Naive thymus-derived CD4-positive, alpha-beta T cell (primary cell): ENCODE measurements around the gene CD74. TPM values are rescaled to one million over a fixed set of nuclear protein-coding genes. Genes with fewer than 3 reads are reported as not detected.
A peak's percentile ranks its signal among the peaks of the same experiment; 100 is the strongest.
"Not testable (repeated sequence)": the region's sequence is repeated elsewhere in the genome, so short reads cannot be mapped to it uniquely, and the experiment has no call there.

Source experiments
- ATAC-seq: fragments of 150-1000 bp; cut with Tn5 transposase; 2 replicates; pipeline ENCODE4 v1.10.0; 2021; ENCODE audit warnings: mild to moderate bottlenecking, moderate library complexity
- CTCF ChIA-PET: fragments of 350-600 bp; sonication (Branson Sonifier 250); formaldehyde crosslinking; loops from one replicate; lab custom pipeline; 2021; ENCODE audit warnings: antibody characterized with exemption; lab: Charles Lee
- POLR2A ChIA-PET: fragments of 350-600 bp; sonication (Branson Sonifier 250); formaldehyde crosslinking; loops from one replicate; lab custom pipeline; 2021; ENCODE audit warnings: antibody characterized with exemption, inconsistent platforms; lab: Charles Lee
- DNase-seq, 9 donors: peaks; one replicate each; pipeline versions ENCODE4 v3.0.0 to v3.0.0-alpha.2; 2020 to 2022; ENCODE audit warnings: mixed read lengths in 1 of 9
- H3K27ac ChIP-seq: one replicate; pipeline ENCODE4 v1.7.0; 2013; ENCODE audit warnings: mild to moderate bottlenecking, low read depth, low read length, moderate library complexity
- H3K27me3 ChIP-seq, 2 donors: one replicate each; pipeline ENCODE4 v1.7.0; 2013; ENCODE audit warnings: low read length in 2 of 2, mild to moderate bottlenecking in 2 of 2, moderate library complexity in 2 of 2; ENCODE audit not compliant: control insufficient read depth in 2 of 2, insufficient read depth in 2 of 2
- H3K36me3 ChIP-seq, 3 experiments: 1 replicate in 2 of 3; 2 replicates in 1 of 3; pipeline ENCODE4 v1.7.0; 2013; ENCODE audit warnings: low read length in 3 of 3, mild to moderate bottlenecking in 3 of 3, moderate library complexity in 1 of 3; ENCODE audit not compliant: insufficient read depth in 3 of 3, control insufficient read depth in 2 of 3
- H3K4me1 ChIP-seq, 2 donors: one replicate each; pipeline ENCODE4 v1.7.0; 2013; ENCODE audit warnings: low read length in 2 of 2, mild to moderate bottlenecking in 2 of 2, moderate library complexity in 1 of 2; ENCODE audit not compliant: control insufficient read depth in 2 of 2, insufficient read depth in 2 of 2
- H3K4me3 ChIP-seq: 2 replicates; pipeline ENCODE4 v1.7.0; 2013; ENCODE audit warnings: mild to moderate bottlenecking, low read length
- H3K9me3 ChIP-seq, 3 experiments: 1 replicate in 2 of 3; 2 replicates in 1 of 3; pipeline ENCODE4 v1.7.0; 2013; ENCODE audit warnings: low read length in 3 of 3; ENCODE audit not compliant: control insufficient read depth in 2 of 3
- H3K27ac Mint-ChIP-seq, 9 donors: one replicate each; pipeline ENCODE4 v1.8.0; 2020 to 2022; ENCODE audit warnings: mixed read lengths in 9 of 9, mild to moderate bottlenecking in 8 of 9, moderate library complexity in 5 of 9, inconsistent platforms in 2 of 9
- H3K27me3 Mint-ChIP-seq, 5 donors: one replicate each; pipeline ENCODE4 v1.8.0; 2021 to 2022; ENCODE audit warnings: mixed read lengths in 5 of 5, mild to moderate bottlenecking in 1 of 5
- H3K36me3 Mint-ChIP-seq, 5 donors: one replicate each; pipeline ENCODE4 v1.8.0; 2020 to 2022; ENCODE audit warnings: mixed read lengths in 5 of 5, mild to moderate bottlenecking in 3 of 5, inconsistent platforms in 1 of 5
- H3K4me1 Mint-ChIP-seq, 7 donors: one replicate each; pipeline ENCODE4 v1.8.0; 2020 to 2022; ENCODE audit warnings: mixed read lengths in 7 of 7, mild to moderate bottlenecking in 3 of 7, inconsistent platforms in 1 of 7
- H3K4me3 Mint-ChIP-seq, 10 donors: one replicate each; pipeline ENCODE4 v1.8.0; 2020 to 2022; ENCODE audit warnings: mild to moderate bottlenecking in 10 of 10, mixed read lengths in 10 of 10, moderate library complexity in 6 of 10, inconsistent platforms in 2 of 10
- H3K9me3 Mint-ChIP-seq, 11 donors: one replicate each; pipeline ENCODE4 v1.8.0; 2020 to 2022; ENCODE audit warnings: mixed read lengths in 11 of 11, mild to moderate bottlenecking in 4 of 11, inconsistent platforms in 1 of 11, moderate library complexity in 1 of 11
- intact Hi-C, 2 donors: fragments of 100-400 bp; cut with micrococcal nuclease; formaldehyde crosslinking; loops; one replicate each; pipeline ENCODE4 v1.15.1; 2023
- polyA plus RNA-seq, 2 donors: library from polyadenylated mRNA; unstranded; fragments of 300-500 nt; fragmentation: Illumina TruSeq; gene quantifications; one replicate each; pipeline ENCODE4 v1.2.3, GENCODE V29; 2021
- total RNA-seq, 6 experiments: library from RNA in 5 of 6; stranded (reverse) in 5 of 6; gene quantifications; 1 replicate in 5 of 6; 2 replicates in 1 of 6; pipeline ENCODE4 v1.2.3 and lab custom pipeline; 2021 to 2026

CD74 gene
- total and polyA plus RNA-seq, 7 experiments from 2014 or later, result 153 to 1,948 (median 413) TPM

- no peak for ATAC-seq
- no peak overlapping the region for H3K4me3 ChIP-seq
- POLR2A ChIA-PET, result no interaction called here
- Mint-ChIP-seq H3K27me3 (peaks cover 0 to 9% (median 0%) of the 10 kb centered on the region in 5 donors), H3K36me3 (no peaks in the 10 kb centered on the region), H3K4me3 (no peak overlapping the region), H3K27ac (peak overlapping the region in 1 of 9 donors; percentile 51), H3K4me1 (peaks cover 0 to 9% (median 0%) of the 10 kb centered on the region in 7 donors), H3K9me3 (no peaks in the 10 kb centered on the region)
- no peaks in the 10 kb centered on the region for H3K9me3 ChIP-seq
- CTCF ChIA-PET, result no interaction called here
- no peak for DNase-seq
- intact Hi-C loops, result no loop called here
- H3K36me3 ChIP-seq, result no peaks in the 10 kb centered on the region
- H3K27ac ChIP-seq, result no peak overlapping the region
- no peaks in the 10 kb centered on the region for H3K27me3 ChIP-seq
- no peaks in the 10 kb centered on the region for H3K4me1 ChIP-seq
Measured at GRCh38 chr5:150422075-150422474, 9.4 kb upstream of the CD74 start.

GRCh38 chr5:150419630-150420270 is 7.0 kb upstream of the CD74 start:
- Histone ChIP-seq H3K4me3 (no peak overlapping the region), H3K36me3 (no peaks in the 10 kb centered on the region), H3K27me3 (no peaks in the 10 kb centered on the region), H3K9me3 (no peaks in the 10 kb centered on the region), H3K27ac (no peak overlapping the region), H3K4me1 (no peaks in the 10 kb centered on the region)
- ATAC-seq (peak; percentile 65), DNase-seq (no peak)
- intact Hi-C loops, result no loop called here
- Mint-ChIP-seq H3K9me3 (no peaks in the 10 kb centered on the region), H3K27ac (peak overlapping the region in 4 of 9 donors; percentile 39 to 54 (median 40)), H3K36me3 (peaks cover 0 to 3% (median 0%) of the 10 kb centered on the region in 5 donors), H3K4me3 (no peak overlapping the region), H3K27me3 (peaks cover 0 to 11% (median 0%) of the 10 kb centered on the region in 5 donors), H3K4me1 (peaks cover 0 to 13% (median 0%) of the 10 kb centered on the region in 7 donors)
- POLR2A ChIA-PET, result no interaction called here
- CTCF ChIA-PET, result interaction anchor here (0.8 kb wide), 1 partner anchor 16 kb away, joined by 5 read pairs; no protein-coding TSS in a partner anchor

- ATAC-seq, H3K36me3 ChIP-seq, H3K27me3 ChIP-seq, H3K27me3 Mint-ChIP-seq, H3K9me3 Mint-ChIP-seq, DNase-seq, H3K4me3 ChIP-seq, H3K9me3 ChIP-seq: not testable (repeated sequence)
- peaks cover 0 to 16% (median 0%) of the 10 kb centered on the region in 5 donors for H3K36me3 Mint-ChIP-seq
- intact Hi-C loops, result loop anchor here (2.0 to 5.0 kb wide), 11 partner anchors 287 to 1358 kb away; partner anchors contain the start of genes G3BP1 (in 2 of the 2), PCYOX1L (in 2 of the 2), CSNK1A1 (in 1 of the 2) and DCTN4 (in 1 of the 2)
- H3K4me3 Mint-ChIP-seq, result peak overlapping the region in 1 of 10 donors; percentile 100
- POLR2A ChIA-PET, result interaction anchor here (0.8 to 2.4 kb wide), 3 partner anchors 22 to 736 kb away, joined by 3 to 29 read pairs (median 7); partner anchors contain the start of gene RPS14
- peaks cover 14 to 43% (median 34%) of the 10 kb centered on the region in 7 donors for H3K4me1 Mint-ChIP-seq
- peaks cover 24 to 32% of the 10 kb centered on the region in 2 donors for H3K4me1 ChIP-seq
- peak overlapping the region; percentile 98 for H3K27ac ChIP-seq
- CTCF ChIA-PET, result interaction anchor here (0.6 to 1.4 kb wide), 3 partner anchors 21 to 765 kb away, joined by 3 to 4 read pairs (median 3); no protein-coding TSS in a partner anchor
- H3K27ac Mint-ChIP-seq, result peak overlapping the region; percentile 96 to 100 (median 100)
Measured at GRCh38 chr5:150413902-150414790, 1.4 kb upstream of the CD74 start.

- DNase-seq (no peak), ATAC-seq (peak; percentile 46)
- Histone ChIP-seq H3K4me1 (peaks cover 29 to 32% of the 10 kb centered on the region in 2 donors), H3K9me3 (no peaks in the 10 kb centered on the region), H3K27ac (peak overlapping the region; percentile 98), H3K4me3 (peak overlapping the region; percentile 83), H3K36me3 (no peaks in the 10 kb centered on the region), H3K27me3 (no peaks in the 10 kb centered on the region)
- Mint-ChIP-seq H3K4me3 (peak overlapping the region; percentile 91 to 100 (median 98)), H3K27ac (peak overlapping the region; percentile 96 to 100 (median 100)), H3K36me3 (peaks cover 0 to 20% (median 0%) of the 10 kb centered on the region in 5 donors), H3K27me3 (peaks cover 0 to 2% (median 0%) of the 10 kb centered on the region in 5 donors), H3K4me1 (peaks cover 21 to 49% (median 38%) of the 10 kb centered on the region in 7 donors), H3K9me3 (no peaks in the 10 kb centered on the region)
- POLR2A ChIA-PET, result interaction anchor here (0.6 to 2.4 kb wide), 13 partner anchors 9 to 755 kb away, joined by 3 to 29 read pairs (median 4); partner anchors contain the start of genes RPS14 and SMIM3
- intact Hi-C loops, result loop anchor here (2.0 to 5.0 kb wide), 11 partner anchors 287 to 1359 kb away; partner anchors contain the start of genes G3BP1 (in 2 of the 2), PCYOX1L (in 2 of the 2), CSNK1A1 (in 1 of the 2) and DCTN4 (in 1 of the 2)
- CTCF ChIA-PET, result interaction anchor here (0.9 to 3.1 kb wide), 3 partner anchors 16 to 33 kb away, joined by 3 to 17 read pairs (median 4); no protein-coding TSS in a partner anchor
Measured at GRCh38 chr5:150413176-150413901, 629 bp upstream of the CD74 start.

- ATAC-seq, result no peak
Measured at GRCh38 chr5:150411245-150411979, 1.3 kb downstream of the CD74 start.

More at GRCh38 chr5:150411245-150411979, 1.3 kb downstream of the CD74 start:
- intact Hi-C loops, result loop anchor here (2.0 to 5.0 kb wide), 6 partner anchors 346 to 1361 kb away; partner anchors contain the start of genes PCYOX1L (in 2 of the 2), DCTN4 (in 1 of the 2), G3BP1 (in 1 of the 2) and HMGXB3 (in 1 of the 2)
- ChIA-PET CTCF (interaction anchor here (0.6 to 3.1 kb wide), 7 partner anchors 20 to 1355 kb away, joined by 3 to 17 read pairs (median 3); partner anchors contain the start of gene RBM22), POLR2A (interaction anchor here (0.9 to 2.4 kb wide), 9 partner anchors 25 to 1360 kb away, joined by 3 to 29 read pairs (median 5); partner anchors contain the start of genes G3BP1 and RPS14)
- Histone ChIP-seq H3K4me1 (peaks cover 32 to 35% of the 10 kb centered on the region in 2 donors), H3K9me3 (no peaks in the 10 kb centered on the region), H3K4me3 (peak overlapping the region; percentile 83), H3K27ac (peak overlapping the region; percentile 98), H3K27me3 (no peaks in the 10 kb centered on the region), H3K36me3 (peaks cover 0 to 11% (median under 1%) of the 10 kb centered on the region in 3 experiments)
- Mint-ChIP-seq H3K4me1 (peaks cover 21 to 52% (median 38%) of the 10 kb centered on the region in 7 donors), H3K36me3 (peaks cover 0 to 21% (median 0%) of the 10 kb centered on the region in 5 donors), H3K9me3 (no peaks in the 10 kb centered on the region), H3K27ac (peak overlapping the region; percentile 96 to 100 (median 100)), H3K4me3 (peak overlapping the region; percentile 91 to 100 (median 98)), H3K27me3 (peaks cover 0 to 2% (median 0%) of the 10 kb centered on the region in 5 donors)
- DNase-seq, result peak in 8 of 9 donors; percentile 50 to 76 (median 71)
